IPS-11a (cell line): ENCODE measurements around the gene DIP2C.

ENCODE experiments used
- H3K4me3 ChIP-seq: one replicate; pipeline ENCODE4 v1.5.1; 2013; ENCODE audit warnings: low read depth, low read length, control low read depth

The DIP2C gene

GRCh38 chr10:298033-298432, 391.4 kb downstream of the DIP2C start:
- H3K4me3 ChIP-seq = no peak overlapping the region

DNA sequence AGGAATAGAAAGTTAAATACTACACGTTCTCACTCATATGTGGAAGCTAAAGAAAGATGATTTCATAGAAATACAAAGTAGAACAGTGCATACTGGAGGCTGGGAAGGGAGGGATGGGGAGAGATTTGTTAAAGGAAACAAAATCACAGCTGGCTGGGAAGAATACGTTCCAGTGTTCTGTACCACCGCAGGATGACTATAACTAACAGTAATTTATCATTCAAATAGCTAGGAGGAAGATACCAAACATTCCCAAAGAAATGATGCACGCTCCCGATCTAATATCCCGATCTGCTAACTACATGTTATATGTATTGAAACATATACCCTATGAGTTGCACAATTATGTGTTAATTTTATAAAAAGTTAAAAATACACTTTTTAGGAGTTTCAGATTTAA, 391.9 kb downstream of the DIP2C start:
- H3K4me3 ChIP-seq = no peak overlapping the region

DNA sequence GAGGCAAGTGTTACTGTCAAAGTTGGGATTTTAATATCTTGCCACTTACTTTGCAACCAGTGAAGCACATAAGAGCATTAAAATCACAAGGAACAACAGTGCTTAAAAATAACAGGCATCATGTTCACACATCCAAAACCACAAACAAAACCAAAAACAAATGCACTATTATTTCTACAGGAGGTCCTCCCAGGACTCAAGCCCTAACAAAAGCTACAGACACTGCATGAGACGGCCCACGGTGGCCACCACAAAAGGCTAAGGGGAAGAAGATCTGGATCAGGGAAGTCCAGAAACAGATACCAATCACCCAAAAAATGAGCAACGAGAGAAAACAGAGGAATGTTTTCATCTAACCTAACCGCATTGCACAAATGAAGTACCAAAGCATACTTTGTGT, 395.8 kb downstream of the DIP2C start:
- no peak overlapping the region for H3K4me3 ChIP-seq

DNA sequence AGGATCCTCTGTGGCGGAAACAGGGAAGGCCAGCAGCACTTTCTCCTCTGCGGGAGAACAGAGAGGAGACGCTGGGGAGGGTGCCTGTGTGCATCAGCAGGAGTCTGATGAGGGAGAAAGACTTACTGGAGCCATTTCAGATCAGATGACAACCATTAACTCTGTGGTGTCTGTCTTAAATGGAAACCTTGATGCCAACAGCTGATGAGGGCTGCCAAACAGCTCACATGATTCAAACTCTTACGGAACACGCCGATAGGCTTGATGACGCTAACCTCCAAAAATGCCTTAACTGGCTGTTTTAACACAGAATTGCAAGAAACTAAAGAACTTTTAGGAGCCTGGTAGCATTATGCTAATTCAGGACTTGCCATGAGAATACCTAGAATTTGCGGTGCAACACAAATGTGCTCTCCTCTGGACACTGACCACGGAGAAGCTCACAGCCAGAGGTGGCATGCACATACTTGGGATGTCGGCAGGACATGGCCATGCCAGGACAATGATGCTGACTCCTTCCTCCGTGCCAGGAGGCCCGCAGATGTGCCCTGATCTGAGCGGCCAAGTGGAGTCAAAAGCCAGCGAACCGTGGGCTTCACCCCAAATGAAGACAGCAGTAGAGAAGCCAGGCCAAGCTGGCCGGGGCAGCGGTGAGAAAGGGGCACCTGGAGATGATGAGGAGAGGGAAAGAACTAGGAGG, 399.3 kb downstream of the DIP2C start:
- H3K4me3 ChIP-seq = no peak overlapping the region

DNA sequence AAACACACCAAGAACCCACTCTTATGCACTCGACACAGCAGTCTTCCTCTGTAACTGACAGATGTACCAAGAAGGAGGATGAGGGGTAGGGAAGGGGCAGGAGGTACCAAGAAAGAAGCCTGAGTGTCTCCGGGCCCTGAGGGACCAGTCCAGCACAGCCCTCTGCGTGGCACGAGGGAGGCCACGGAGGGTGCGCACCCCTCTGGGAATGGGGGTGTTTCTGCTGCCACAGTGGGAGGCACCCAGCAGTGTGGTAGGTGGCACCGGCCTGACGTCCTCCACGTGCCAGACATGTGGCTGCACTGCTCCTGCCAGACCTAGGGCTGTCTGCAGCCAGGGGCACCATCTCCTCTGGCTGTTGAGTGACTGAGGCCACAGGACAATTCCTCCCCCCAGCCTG, 399.9 kb downstream of the DIP2C start:
- no peak overlapping the region for H3K4me3 ChIP-seq

GRCh38 chr10:288316-289200, 400.9 kb downstream of the DIP2C start:
- H3K4me3 ChIP-seq = no peak overlapping the region

- no peak overlapping the region for H3K4me3 ChIP-seq
Measured at GRCh38 chr10:287814-288213, 401.7 kb downstream of the DIP2C start.

DNA sequence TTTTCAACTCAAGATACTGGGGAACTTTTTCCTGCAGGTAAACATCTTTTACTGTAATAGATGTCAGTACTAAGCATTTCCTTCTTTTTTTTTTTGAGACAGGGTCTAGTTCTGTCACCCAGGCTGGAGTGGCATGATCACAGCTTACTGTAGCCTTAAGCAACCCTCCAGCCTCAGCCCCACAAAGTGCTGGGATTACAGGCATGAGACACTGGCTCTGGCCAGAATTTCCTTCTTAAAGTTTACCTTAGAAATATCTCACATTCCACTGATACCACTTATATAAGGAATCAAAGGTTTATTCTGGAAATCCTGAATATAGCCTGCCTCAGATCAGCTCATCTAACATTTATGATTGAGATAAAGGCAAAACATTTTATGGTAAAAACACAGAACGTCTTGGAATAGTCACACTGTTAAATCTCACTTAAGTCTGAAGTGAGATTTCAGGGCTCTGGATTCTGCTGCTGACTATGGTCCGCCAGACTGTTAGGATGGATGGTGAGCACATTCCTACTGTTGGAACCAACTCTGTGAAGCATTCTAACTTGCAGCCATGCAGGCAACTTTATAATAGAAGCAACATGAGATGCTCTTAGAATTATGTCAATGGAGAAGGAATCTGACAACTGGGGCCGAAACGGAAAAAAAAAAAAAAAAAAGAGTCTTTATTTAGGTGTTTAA, 402.3 kb downstream of the DIP2C start:
- H3K4me3 ChIP-seq = no peak overlapping the region

GRCh38 chr10:285216-285615, 404.3 kb downstream of the DIP2C start:
- no peak overlapping the region for H3K4me3 ChIP-seq

- H3K4me3 ChIP-seq = no peak overlapping the region
Measured at GRCh38 chr10:283916-284356, 405.5 kb downstream of the DIP2C start.

GRCh38 chr10:283140-283479, 406.4 kb downstream of the DIP2C start:
- H3K4me3 ChIP-seq = no peak overlapping the region

GRCh38 chr10:282294-283139, 407.0 kb downstream of the DIP2C start:
- H3K4me3 ChIP-seq = no peak overlapping the region

GRCh38 chr10:279655-280054, 409.8 kb downstream of the DIP2C start:
- H3K4me3 ChIP-seq = no peak overlapping the region

GRCh38 chr10:279232-279631, 410.2 kb downstream of the DIP2C start:
- no peak overlapping the region for H3K4me3 ChIP-seq

DNA sequence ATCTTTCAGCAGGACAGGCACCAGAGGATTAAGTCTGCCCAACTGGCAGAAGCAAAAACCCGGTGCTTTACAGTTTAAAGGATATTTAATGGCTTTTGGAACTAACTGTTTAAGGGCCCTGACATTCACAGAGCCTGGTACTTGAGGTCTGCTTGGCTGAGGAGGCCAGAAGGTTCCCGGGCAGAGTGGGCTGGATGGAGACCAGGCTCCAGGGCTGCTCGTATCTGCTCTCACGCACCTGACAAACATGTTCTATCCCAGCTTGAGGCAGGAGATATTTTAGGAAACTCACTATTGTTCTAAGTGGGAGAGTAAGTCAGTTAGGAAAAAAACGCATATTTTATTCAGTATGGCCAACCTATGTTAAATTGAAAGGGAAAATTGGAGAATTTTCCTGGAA, 410.8 kb downstream of the DIP2C start:
- no peak overlapping the region for H3K4me3 ChIP-seq

DNA sequence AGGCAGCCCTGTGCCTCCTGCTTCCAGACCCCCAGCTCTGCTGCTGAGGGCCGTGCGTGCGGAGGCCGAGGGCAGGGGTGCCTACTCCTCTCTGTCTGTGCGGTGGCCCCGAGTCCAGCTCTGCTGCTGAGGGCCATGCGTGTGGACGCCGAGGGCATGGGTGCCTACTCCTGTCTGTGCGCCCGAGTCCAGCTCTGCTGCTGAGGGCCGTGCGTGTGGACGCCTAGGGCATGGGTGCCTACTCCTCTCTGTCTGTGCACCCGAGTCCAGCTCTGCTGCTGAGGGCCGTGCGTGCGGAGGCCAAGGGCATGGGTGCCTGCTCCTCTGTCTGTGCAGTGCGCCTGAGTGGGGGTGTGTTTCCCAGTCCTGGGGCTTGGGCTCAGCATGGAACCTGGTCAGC, 411.5 kb downstream of the DIP2C start:
- no peak overlapping the region for H3K4me3 ChIP-seq

DNA sequence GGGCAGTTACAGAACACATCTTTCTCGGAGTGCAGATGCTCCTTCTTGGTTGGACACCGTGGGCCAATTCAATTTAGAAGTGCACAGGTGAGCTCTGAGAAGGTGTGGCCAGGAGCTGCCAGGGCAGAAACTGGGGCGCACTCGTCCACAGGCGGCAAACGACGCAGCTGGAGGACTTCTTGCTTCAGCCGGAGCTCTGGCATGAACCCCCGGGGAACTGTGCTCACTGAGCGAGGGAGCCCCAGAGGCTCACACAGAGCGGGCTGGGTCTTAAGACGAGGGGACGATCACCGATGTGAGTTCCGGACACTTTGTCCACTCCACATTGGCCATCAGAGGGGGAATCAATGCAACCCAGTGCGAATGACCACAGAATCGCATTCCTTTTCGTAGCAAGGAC, 413.8 kb downstream of the DIP2C start:
- no peak overlapping the region for H3K4me3 ChIP-seq

DNA sequence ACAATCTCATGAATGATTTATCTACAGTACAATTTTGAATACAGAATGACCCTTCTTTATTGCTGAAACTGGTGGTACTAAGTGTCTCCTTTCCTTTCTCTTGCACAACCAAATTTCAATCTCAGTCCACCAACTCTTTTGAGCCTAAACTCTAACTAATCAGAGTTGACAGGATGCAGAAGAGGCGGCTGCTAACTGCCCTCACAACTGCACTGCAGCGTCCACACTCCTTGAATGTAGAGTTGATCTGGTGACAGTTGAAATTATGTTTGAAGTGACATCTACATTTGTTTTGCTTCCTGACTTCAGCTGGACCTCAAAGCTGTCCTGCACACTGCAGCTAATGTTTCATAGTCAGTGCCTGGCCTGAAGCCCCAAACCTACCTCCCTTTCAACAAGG, 414.6 kb downstream of the DIP2C start:
- no peak overlapping the region for H3K4me3 ChIP-seq

GRCh38 chr10:273088-273487, 416.4 kb downstream of the DIP2C start:
- H3K4me3 ChIP-seq = no peak overlapping the region

GRCh38 chr10:271722-272121, 417.7 kb downstream of the DIP2C start:
- H3K4me3 ChIP-seq = no peak overlapping the region

GRCh38 chr10:271201-271600, 418.3 kb downstream of the DIP2C start:
- no peak overlapping the region for H3K4me3 ChIP-seq
